AG09319 (cell line): ENCODE data around the gene USP34.

Experiments used
- DNase-seq: peaks from one replicate; pipeline ENCODE4 v3.0.0-alpha.2; 2010; ENCODE audit warnings: low read depth; ENCODE audit errors: extremely low read depth
- TF ChIP-seq, protein P1 (sequence below): IDR thresholded peaks from 2 replicates; pipeline ENCODE4 v1.5.1; 2011; ENCODE audit warnings: low read depth, mild to moderate bottlenecking, inconsistent platforms, low read length, moderate library complexity

USP34 gene

DNA sequence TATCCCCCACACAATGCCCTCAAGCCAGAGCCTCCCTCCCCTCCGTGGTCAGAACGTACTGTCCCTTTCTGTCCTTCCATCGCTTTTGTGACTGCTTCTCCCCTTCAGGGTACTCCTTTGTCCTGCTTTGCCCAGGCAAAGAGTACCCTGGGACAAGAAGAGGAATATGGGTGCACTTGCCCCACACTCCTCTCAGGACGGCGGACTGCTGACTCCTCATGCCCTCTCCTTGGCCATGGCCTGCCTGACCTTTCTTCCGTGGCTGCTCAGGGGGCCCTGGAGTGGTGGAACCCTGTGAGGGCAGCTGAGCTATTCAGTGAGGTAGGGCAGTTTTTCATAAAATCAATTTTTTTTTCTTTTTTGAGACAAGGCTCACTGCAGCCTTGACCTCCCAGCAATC is 290.2 kb downstream of the USP34 start:
- DNase-seq = no peak
- TF ChIP-seq, protein P1, sequence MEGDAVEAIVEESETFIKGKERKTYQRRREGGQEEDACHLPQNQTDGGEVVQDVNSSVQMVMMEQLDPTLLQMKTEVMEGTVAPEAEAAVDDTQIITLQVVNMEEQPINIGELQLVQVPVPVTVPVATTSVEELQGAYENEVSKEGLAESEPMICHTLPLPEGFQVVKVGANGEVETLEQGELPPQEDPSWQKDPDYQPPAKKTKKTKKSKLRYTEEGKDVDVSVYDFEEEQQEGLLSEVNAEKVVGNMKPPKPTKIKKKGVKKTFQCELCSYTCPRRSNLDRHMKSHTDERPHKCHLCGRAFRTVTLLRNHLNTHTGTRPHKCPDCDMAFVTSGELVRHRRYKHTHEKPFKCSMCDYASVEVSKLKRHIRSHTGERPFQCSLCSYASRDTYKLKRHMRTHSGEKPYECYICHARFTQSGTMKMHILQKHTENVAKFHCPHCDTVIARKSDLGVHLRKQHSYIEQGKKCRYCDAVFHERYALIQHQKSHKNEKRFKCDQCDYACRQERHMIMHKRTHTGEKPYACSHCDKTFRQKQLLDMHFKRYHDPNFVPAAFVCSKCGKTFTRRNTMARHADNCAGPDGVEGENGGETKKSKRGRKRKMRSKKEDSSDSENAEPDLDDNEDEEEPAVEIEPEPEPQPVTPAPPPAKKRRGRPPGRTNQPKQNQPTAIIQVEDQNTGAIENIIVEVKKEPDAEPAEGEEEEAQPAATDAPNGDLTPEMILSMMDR = no peak

- TF ChIP-seq, protein P1 = no peak
- DNase-seq = peak; percentile 64
Measured at GRCh38 chr2:61179701-61180639, 290.9 kb downstream of the USP34 start.

DNA sequence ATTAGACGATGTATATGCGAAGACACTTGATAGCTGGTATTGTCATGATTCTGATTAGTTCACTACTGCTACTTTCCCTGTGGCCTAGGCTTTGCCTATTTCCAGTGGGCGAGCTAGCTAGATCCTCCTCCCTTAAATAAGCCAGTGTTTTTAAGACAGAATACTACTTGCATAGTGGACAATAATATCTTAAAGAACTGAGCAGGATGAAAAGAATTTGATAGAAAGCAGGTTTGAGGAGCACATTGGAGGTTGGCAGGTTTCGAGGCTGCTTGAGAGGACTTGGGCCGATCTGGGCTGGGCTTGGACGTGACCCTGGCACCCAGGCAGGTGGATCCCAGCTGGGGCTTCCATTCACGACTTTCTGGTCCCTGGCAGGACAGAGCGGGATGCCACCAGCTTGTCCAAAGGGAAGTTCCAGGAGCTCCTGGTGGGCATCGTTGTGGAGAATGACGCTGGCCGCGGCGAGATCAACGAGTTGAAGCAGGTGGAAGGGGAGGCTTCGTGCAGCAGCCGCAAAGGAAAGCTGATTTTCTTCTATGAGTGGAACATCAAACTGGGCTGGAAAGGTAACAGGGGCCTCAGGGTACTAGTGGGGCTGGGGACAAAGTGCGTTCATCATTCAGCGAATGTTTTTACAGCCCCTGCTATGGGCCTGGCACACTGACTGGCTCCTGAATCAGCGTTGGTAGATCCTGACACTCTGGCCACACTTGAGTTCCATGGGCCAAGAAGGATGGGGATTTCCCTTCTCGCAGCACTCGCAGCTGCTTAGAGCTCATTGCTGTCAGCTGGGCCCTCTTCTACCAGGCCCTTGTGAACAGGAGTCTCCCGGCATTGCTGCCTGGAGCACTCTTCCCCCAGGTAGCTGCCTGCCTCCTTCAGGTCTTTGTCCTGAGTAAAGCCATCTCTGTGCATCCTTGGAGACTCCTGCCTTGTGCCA is 292.0 kb downstream of the USP34 start:
- TF ChIP-seq, protein P1 = no peak
- no peak for DNase-seq

DNA sequence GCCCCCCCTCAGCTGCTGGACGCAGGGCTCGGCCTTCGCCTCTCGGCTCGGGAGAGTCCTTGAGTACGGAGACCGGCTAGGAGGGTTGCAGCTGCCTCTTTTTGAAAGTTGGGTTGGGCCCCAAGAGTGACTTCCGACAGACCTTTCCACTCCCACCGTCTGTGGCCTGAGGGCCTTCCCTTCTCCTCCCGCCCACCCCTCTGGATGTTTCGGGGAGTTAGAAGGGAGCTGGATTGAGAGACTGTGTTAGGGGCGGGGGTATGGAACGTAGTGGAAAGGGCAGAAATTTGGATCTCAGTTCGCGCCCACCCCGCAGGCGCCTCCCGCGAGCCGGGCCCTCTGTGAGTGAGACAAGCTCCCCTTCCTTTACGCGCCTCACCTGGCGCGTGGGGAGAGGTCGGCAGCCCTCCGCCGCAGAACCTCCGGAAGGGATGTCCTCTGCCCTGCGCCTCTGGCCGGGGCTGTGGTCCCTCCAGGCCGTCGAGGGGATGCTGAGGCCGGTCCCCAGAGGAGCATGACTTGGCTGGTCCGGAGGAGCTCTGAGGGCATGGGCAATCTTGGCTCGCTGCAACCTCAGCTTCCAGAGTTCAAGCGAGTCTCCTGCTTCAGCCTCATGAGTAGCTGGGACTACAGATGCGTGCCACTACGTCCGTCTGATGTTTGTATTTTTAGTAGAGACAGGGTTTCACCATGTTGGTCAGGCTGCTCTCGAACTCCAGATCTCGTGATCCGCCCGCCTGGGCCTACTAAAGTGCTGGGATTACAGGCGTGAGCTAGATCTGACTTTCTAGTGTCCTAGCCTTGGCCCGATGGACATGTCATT is 292.9 kb downstream of the USP34 start:
- TF ChIP-seq, protein P1 = no peak
- no peak for DNase-seq

- TF ChIP-seq, protein P1 = no peak; the same call in 1 of the 2 replicates
- peak; percentile 83 for DNase-seq
Measured at GRCh38 chr2:61176755-61177726, 293.8 kb downstream of the USP34 start.

DNA sequence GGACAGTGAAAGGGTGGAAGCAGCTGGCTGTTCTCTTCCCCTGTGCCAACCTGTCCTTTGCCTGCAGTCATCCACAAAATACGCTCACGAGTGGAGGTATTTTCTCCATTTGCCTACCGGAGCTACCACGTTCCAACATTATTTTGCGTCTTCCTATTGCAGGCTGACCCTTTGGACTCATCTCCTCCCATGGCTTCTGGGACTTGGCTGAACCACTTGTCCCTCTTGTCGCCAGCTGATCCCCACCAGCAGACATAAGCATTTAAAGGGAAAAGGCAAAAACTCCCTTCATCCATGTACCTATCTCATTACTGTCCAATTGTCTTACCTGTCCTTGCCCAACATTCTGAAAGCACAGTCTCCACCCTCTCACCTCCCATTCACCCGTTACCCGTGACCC is 295.9 kb downstream of the USP34 start:
- no peak for DNase-seq
- TF ChIP-seq, protein P1 = no peak
